K562 (cell line): ENCODE measurements around the gene SYS1. TPM values are rescaled to one million over a fixed set of nuclear protein-coding genes. Genes with fewer than 3 reads are reported as not detected.

Experiments
- ATAC-seq: fragments of 200-7000 bp; cut with Tn5 transposase; 3 replicates; pipeline ENCODE4 v1.9.1; 2020; ENCODE audit warnings: moderate library complexity
- BruUV-seq: library from RNA; stranded (reverse); fragments of 400-500 nt; replicated peaks from 2 replicates; lab custom pipeline; 2021; lab: Mats Ljungman, UMichigan
- CTCF ChIA-PET: fragments of 300-600 bp; formaldehyde crosslinking; extraction: SDS; loops from one replicate; lab custom pipeline; 2021; ENCODE audit warnings: low intra/inter-chr PET ratio; lab: Yijun Ruan, JAX
- POLR2A ChIA-PET: fragments of 300-600, 350-650 bp; sonication (Branson Sonifier 250); formaldehyde crosslinking; extraction: SDS; loops from one replicate; lab custom pipeline; 2021; ENCODE audit warnings: antibody characterized with exemption, inconsistent platforms; lab: Yijun Ruan, JAX
- DNase-seq, 4 experiments: peaks; one replicate each; pipeline versions ENCODE4 v3.0.0 to v3.0.0-alpha.2; 2011 to 2018; ENCODE audit warnings: low spot score in 3 of 4, mixed read lengths in 3 of 4; ENCODE audit errors: extremely low read depth in 1 of 4
- FAIRE-seq: peaks from 2 replicates; lab custom pipeline; 2011; peaks lifted over from hg19 to GRCh38; lab: Jason Lieb, UNC
- H2AFZ ChIP-seq: 2 replicates; pipeline ENCODE4 v1.6.0; 2011; ENCODE audit warnings: low read depth, low read length, control low read depth, inconsistent platforms
- H3K27ac ChIP-seq: fragments of 200-600 bp; 3 replicates; pipeline ENCODE4 v1.8.0; 2011; ENCODE audit warnings: low read depth, mild to moderate bottlenecking, control low read depth, inconsistent platforms, low read length, moderate library complexity, mixed read lengths; ENCODE audit errors: extremely low read depth
- H3K27me3 ChIP-seq, 2 experiments: fragments of 300-600 bp in 1 of 2; 2 replicates in 1 of 2; 3 replicates in 1 of 2; pipeline versions ENCODE4 v1.6.0 to v1.8.0; 2011; ENCODE audit warnings: inconsistent platforms in 2 of 2, low read length in 2 of 2, mild to moderate bottlenecking in 1 of 2, mixed read lengths in 1 of 2, moderate library complexity in 1 of 2; ENCODE audit not compliant: control insufficient read depth in 2 of 2, insufficient read depth in 2 of 2
- H3K36me3 ChIP-seq: fragments of 300-600 bp; 3 replicates; pipeline ENCODE4 v1.8.0; 2011; ENCODE audit warnings: mild to moderate bottlenecking, low read length, inconsistent platforms; ENCODE audit not compliant: control insufficient read depth, insufficient read depth
- H3K4me1 ChIP-seq, 2 experiments: fragments of 200-600 bp in 1 of 2; replicated peaks in 1 of 2; 2 replicates in 1 of 2; 3 replicates in 1 of 2; pipeline versions ENCODE4 v1.5.1 to v1.8.0; 2011; ENCODE audit warnings: inconsistent platforms in 2 of 2, low read length in 2 of 2, mild to moderate bottlenecking in 1 of 2, mixed read lengths in 1 of 2, moderate library complexity in 1 of 2; ENCODE audit not compliant: control insufficient read depth in 2 of 2, insufficient read depth in 2 of 2
- H3K4me2 ChIP-seq: 2 replicates; pipeline ENCODE4 v1.6.1; 2011; ENCODE audit warnings: low read length, control low read depth, inconsistent platforms, mixed read lengths; ENCODE audit not compliant: insufficient read depth
- H3K4me3 ChIP-seq: fragments of 200-600 bp; sonication (generic), shearing (Covaris generic); 2 replicates; pipeline ENCODE4 v1.5.1; 2016; ENCODE audit warnings: control low read depth, inconsistent platforms
- H3K79me2 ChIP-seq: fragments of 200-600 bp; 3 replicates; pipeline ENCODE4 v1.8.0; 2011; ENCODE audit warnings: low read length, inconsistent platforms; ENCODE audit not compliant: control insufficient read depth, insufficient read depth
- H3K9ac ChIP-seq, 2 experiments: 2 replicates each; pipeline versions ENCODE4 v1.6.0 to v1.6.1; 2011; ENCODE audit warnings: low read depth in 2 of 2, low read length in 2 of 2, control low read depth in 1 of 2, inconsistent platforms in 1 of 2, mild to moderate bottlenecking in 1 of 2, mixed read lengths in 1 of 2; ENCODE audit not compliant: insufficient read depth in 1 of 2
- H3K9me1 ChIP-seq: one replicate; pipeline ENCODE4 v1.6.0; 2011; ENCODE audit warnings: inconsistent platforms, mild to moderate bottlenecking, low read length, moderate library complexity; ENCODE audit not compliant: control insufficient read depth, insufficient read depth
- H3K9me3 ChIP-seq: replicated peaks from 2 replicates; pipeline ENCODE4 v1.5.1; 2011; ENCODE audit warnings: low read depth, low read length, inconsistent platforms; ENCODE audit not compliant: control insufficient read depth, insufficient read depth
- H4K20me1 ChIP-seq: replicated peaks from 2 replicates; pipeline ENCODE4 v1.6.1; 2011; ENCODE audit warnings: low read length, inconsistent platforms, mixed read lengths; ENCODE audit not compliant: control insufficient read depth, insufficient read depth
- CAMTA2 ChIP-seq: fragments of 250-450 bp; sonication (Bioruptor Pico); conservative IDR thresholded peaks from 2 replicates; pipeline ENCODE4 v1.5.1; 2022
- CBFA2T3 ChIP-seq: fragments of 450-650 bp; IDR thresholded peaks from 2 replicates; pipeline ENCODE4 v1.6.1; 2017
- IFI16 ChIP-seq: fragments of 250-450 bp; sonication (Bioruptor Pico); IDR thresholded peaks from 2 replicates; pipeline ENCODE4 v2.1.2; 2022; ENCODE audit warnings: mild to moderate bottlenecking, inconsistent platforms
- NELFE ChIP-seq: IDR thresholded peaks from 2 replicates; pipeline ENCODE4 v1.6.1; 2011; ENCODE audit warnings: mild to moderate bottlenecking; ENCODE audit not compliant: insufficient read depth, insufficient read length
- PHB2 ChIP-seq: fragments of 450-650 bp; IDR thresholded peaks from 2 replicates; pipeline ENCODE4 v1.6.1; 2017; ENCODE audit warnings: low read depth
- POLR2A ChIP-seq: fragments of 450-650 bp; conservative IDR thresholded peaks from 2 replicates; pipeline ENCODE4 v1.6.1; 2016
- PPARD ChIP-seq: fragments of 250-450 bp; sonication (Bioruptor Pico); IDR thresholded peaks from 2 replicates; pipeline ENCODE4 v1.8.0; 2022; ENCODE audit warnings: inconsistent platforms, mild to moderate bottlenecking, moderate library complexity
- SRSF3 ChIP-seq: fragments of 200-400 bp; formaldehyde crosslinking; IDR thresholded peaks from 2 replicates; pipeline ENCODE4 v1.6.1; 2016; ENCODE audit warnings: mild to moderate bottlenecking, low read length, moderate library complexity; ENCODE audit not compliant: insufficient read depth
- STAG1 ChIP-seq: sonication (generic); formaldehyde crosslinking; IDR thresholded peaks from 2 replicates; pipeline ENCODE4 v1.5.0; 2020; ENCODE audit warnings: missing genetic modification reagents, borderline replicate concordance
- ZBTB1 ChIP-seq: sonication (generic); formaldehyde crosslinking; IDR thresholded peaks from 2 replicates; pipeline ENCODE4 v1.8.1; 2023; ENCODE audit warnings: missing genetic modification reagents, low read depth, mild to moderate bottlenecking, borderline replicate concordance
- ZNF165 ChIP-seq: fragments of 250-450 bp; sonication (Bioruptor Pico); IDR thresholded peaks from 2 replicates; pipeline ENCODE4 v1.4.0; 2020; ENCODE audit warnings: borderline replicate concordance
- ZNF589 ChIP-seq: fragments of 200-800 bp; sonication (Bioruptor generic); IDR thresholded peaks from 2 replicates; pipeline ENCODE4 v1.6.1; 2016; ENCODE audit warnings: low read depth, missing genetic modification characterization, missing compliant biosample characterization
- WGBS: fragments of 100-300 bp; shearing (Covaris generic); methylation state at CpG from one replicate; pipeline ENCODE4 v1.1.6; 2016; ENCODE audit warnings: low coverage, mixed read lengths; ENCODE audit not compliant: insufficient coverage; ENCODE audit errors: missing lambda C conversion rate; 5-methylcytosine and 5-hydroxymethylcytosine counted together
- in situ Hi-C: fragments of 300-500 bp; cut with MboI; formaldehyde crosslinking; loops from 4 replicates; pipeline ENCODE4 v1.15.0; 2018; ENCODE audit warnings: inconsistent platforms, mixed read lengths
- intact Hi-C: fragments of 100-400 bp; cut with micrococcal nuclease; formaldehyde crosslinking; loops from 2 replicates; pipeline ENCODE4 v1.14.2; 2022
- polyA plus RNA-seq, 8 experiments: library from polyadenylated mRNA; depleted of rRNA in 4 of 8; stranded (reverse) in 5 of 8; unstranded in 3 of 8; fragments of >200 nt; fragmentation: Nextera tagmentation in 2 of 8; fragmentation: Illumina TruSeq in 1 of 8; extraction: Ambion mirVana in 2 of 8; extraction: Trizol in 1 of 8; gene quantifications; 2 replicates each; pipeline versions ENCODE4 v1.2.1 to v1.2.3, GENCODE V29; 2011 to 2014; ENCODE audit warnings: inconsistent platforms in 1 of 8, missing spikeins in 1 of 8
- total RNA-seq, 7 experiments: library from RNA; depleted of rRNA in 6 of 7; stranded (reverse); fragments of >200 nt in 6 of 7; fragmentation: Illumina TruSeq in 2 of 7; extraction: Trizol in 2 of 7; gene quantifications; 2 replicates each; pipeline versions ENCODE4 v1.2.1 to v1.2.3, GENCODE V29; 2011 to 2021; ENCODE audit warnings: low replicate concordance in 1 of 7

SYS1 gene
- total and polyA plus RNA-seq, 9 of the 15 experiments (the other 6 are each of a cell fraction or from before 2014, with no cell fraction given): 11.1 to 25.2 (median 17.5) TPM

GRCh38 chr20:45405571-45406259, 42.8 kb downstream of the SYS1 start:
- peak; percentile 53 for ATAC-seq
- H3K9ac ChIP-seq: peak overlapping the region; percentile 72 to 89; a peak in 3 of 4 replicates
- H3K27ac ChIP-seq: peak overlapping the region; percentile 61; the same call in 1 of the 3 replicates
- peaks cover 4% of the 10 kb centered on the region; the same call in 1 of the 2 replicates for H3K9me3 ChIP-seq
- POLR2A ChIA-PET: interaction anchor here (0.6 to 0.9 kb wide), 2 partner anchors 13 to 14 kb away, joined by 3 read pairs; no protein-coding TSS in a partner anchor
- peak overlapping the region; percentile 90 for H3K4me2 ChIP-seq
- peaks cover 17 to 25% of the 10 kb centered on the region in 2 experiments; a peak in 4 of 5 replicates for H3K4me1 ChIP-seq
- peak; percentile 18 to 51 (median 40) for DNase-seq
- peak overlapping the region; percentile 70 for H3K4me3 ChIP-seq
- intact Hi-C loops (no loop called here), in situ Hi-C loops (no loop called here)
- peak overlapping the region; percentile 96 for H2AFZ ChIP-seq
- CTCF ChIA-PET: no interaction called here
- peaks cover 17% of the 10 kb centered on the region; the same call in 2 of the 3 replicates for H3K79me2 ChIP-seq
- no peaks in the 10 kb centered on the region for H4K20me1 ChIP-seq
- H3K27me3 ChIP-seq: no peaks in the 10 kb centered on the region; a peak in 1 of 5 replicates
- FAIRE-seq: no peak
- 23% methylated on average over 31 of the region's 49 CpGs for WGBS
- no TSS peak for BruUV-seq
- H3K9me1 ChIP-seq: no peaks in the 10 kb centered on the region
- peaks cover 15% of the 10 kb centered on the region for H3K36me3 ChIP-seq
- TF ChIP-seq ZNF589: no peak
- TF ChIP-seq PHB2: no peak
- TF ChIP-seq PPARD (CRISPR knock-in tag): no peak
- TF ChIP-seq IFI16 (CRISPR knock-in tag): no peak
- TF ChIP-seq CAMTA2 (CRISPR knock-in tag): no peak
- no peak for TF ChIP-seq CBFA2T3
- TF ChIP-seq STAG1: 0 out of 2 replicates have a peak, but pooled peaks have one; percentile 17
- TF ChIP-seq NELFE: no peak
- no peak for TF ChIP-seq SRSF3
- TF ChIP-seq POLR2A: no peak
- no peak for TF ChIP-seq ZNF165
- no peak for TF ChIP-seq ZBTB1 (CRISPR knock-in tag)
